OCI-LY7 (cell line): ENCODE measurements around the gene SLC9B1.

ENCODE experiments used
- CTCF ChIP-seq: fragments of 200-600 bp; sonication (generic); conservative IDR thresholded peaks from 2 replicates; pipeline ENCODE4 v1.5.1; 2014; ENCODE audit warnings: mild to moderate bottlenecking, antibody characterized with exemption, low read length, moderate library complexity, mixed read lengths
- EZH2phosphoT487 ChIP-seq: fragments of 200-600 bp; sonication (generic); IDR thresholded peaks from 2 replicates; pipeline ENCODE4 v1.6.1; 2018; ENCODE audit warnings: low read depth, borderline replicate concordance, mild to moderate bottlenecking, mixed run types, antibody characterized with exemption, low read length, moderate library complexity, mixed read lengths

- TF ChIP-seq CTCF (no peak), EZH2phosphoT487 (no peak)
Observed at GRCh38 chr4:103050736-103051436, 31.4 kb upstream of the SLC9B1 start.
